Measurements from ENCODE around the gene CA10. TPM values are rescaled to one million over a fixed set of nuclear protein-coding genes. Genes with fewer than 3 reads are reported as not detected.

The CA10 gene
- total and polyA plus RNA-seq, 2 experiments from 2014 or later: 0.92 to 1.5 TPM

DNA sequence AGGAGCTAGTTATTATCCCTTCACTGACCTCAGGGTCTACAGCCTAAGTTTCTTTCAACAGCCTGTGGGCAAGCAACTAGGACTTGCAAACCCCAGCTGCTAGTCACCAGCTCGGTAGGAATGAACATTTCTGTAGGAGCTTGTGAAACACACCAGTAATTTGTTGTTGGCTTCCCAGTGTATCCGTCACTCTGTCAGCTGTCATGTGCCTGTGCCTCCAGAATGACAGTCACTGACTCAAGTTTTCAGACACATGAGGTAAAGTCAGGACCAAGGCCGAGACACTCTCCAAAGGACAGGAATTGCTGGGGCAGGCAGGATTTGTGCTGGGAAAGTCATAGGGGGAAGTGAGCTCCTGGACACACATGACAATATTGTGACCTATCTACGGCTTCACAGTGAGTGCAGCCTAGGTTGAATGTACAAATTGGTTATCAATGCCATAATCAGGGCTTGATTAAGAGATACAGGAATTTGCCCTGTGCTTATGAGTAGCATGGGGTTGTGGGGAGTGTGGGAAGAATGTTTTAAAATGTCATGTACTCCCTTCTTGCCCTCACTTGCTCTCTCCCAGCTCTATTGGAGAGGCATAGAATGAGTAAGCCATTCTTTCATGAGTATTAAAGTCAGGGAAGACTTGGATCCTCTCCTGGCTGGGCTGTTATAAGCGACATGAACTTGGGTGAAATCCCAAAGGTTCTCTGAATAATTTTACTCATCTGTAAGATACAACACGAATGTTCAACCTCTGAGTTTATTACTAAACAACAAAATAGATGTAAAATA is 506.8 kb downstream of the CA10 start (continued):
- TF ChIP-seq EZH2phosphoT487 (IDR thresholded peaks at IDR 0.05; ENCODE audit: unreplicated experiment): no peak
- no peak for TF ChIP-seq ZNF114 (CRISPR knock-in tag; IDR thresholded peaks at IDR 0.05)
- no peak for TF ChIP-seq EZH2 (IDR thresholded peaks at IDR 0.05; ENCODE audit: low read depth, unreplicated experiment)
- no peak for TF ChIP-seq ZNF331 (CRISPR knock-in tag; IDR thresholded peaks at IDR 0.05; ENCODE audit: low read depth)

- Histone ChIP-seq H3K79me2 (replicated peaks; ENCODE audit: insufficient read depth) (no peaks in the 10 kb centered on the region), H3K9me2 (ENCODE audit: insufficient read depth) (no peaks in the 10 kb centered on the region), H3F3A (replicated peaks; ENCODE audit: low read depth) (no peaks in the 10 kb centered on the region), H3K4me3 (no peak overlapping the region), H3K27ac (ENCODE audit: low read depth) (no peak overlapping the region), H2AFZ (no peak overlapping the region), H4K20me1 (replicated peaks; ENCODE audit: insufficient read depth) (no peaks in the 10 kb centered on the region), H3K4me1 (ENCODE audit: insufficient read depth) (no peaks in the 10 kb centered on the region), H3K4me2 (no peak overlapping the region), H3K27me3 (ENCODE audit: insufficient read depth) (no peaks in the 10 kb centered on the region), H3K36me3 (ENCODE audit: insufficient read depth) (no peaks in the 10 kb centered on the region)
- peaks cover 3% of the 10 kb centered on the region for H3K27me3 Mint-ChIP-seq (ENCODE audit: insufficient read depth, low read depth, poor library complexity)
- no peak for ATAC-seq
- no peaks in the 10 kb centered on the region for H3K36me3 Mint-ChIP-seq (ENCODE audit: low read depth)
- H3K27ac Mint-ChIP-seq: no peak overlapping the region
- H3K4me3 Mint-ChIP-seq: no peak overlapping the region
- H3K9me3 Mint-ChIP-seq: no peaks in the 10 kb centered on the region
- peaks cover 16% of the 10 kb centered on the region for H3K4me1 Mint-ChIP-seq
- no peak for DNase-seq (ENCODE audit: low spot score)
- TF ChIP-seq POLR2AphosphoS5 (IDR thresholded peaks at IDR 0.05; ENCODE audit: low read depth) (no peak), ETS1 (IDR thresholded peaks at IDR 0.05) (no peak), ZNF114 (CRISPR knock-in tag; IDR thresholded peaks at IDR 0.05) (no peak), REST (IDR thresholded peaks at IDR 0.05; ENCODE audit: unreplicated experiment) (no peak), ZNF331 (CRISPR knock-in tag; IDR thresholded peaks at IDR 0.05; ENCODE audit: low read depth) (no peak), NANOG (IDR thresholded peaks at IDR 0.05; ENCODE audit: borderline replicate concordance) (no peak), EZH2 (IDR thresholded peaks at IDR 0.05; ENCODE audit: low read depth, unreplicated experiment) (no peak), CTCF (conservative IDR thresholded peaks at IDR 0.05; ENCODE audit: low read depth in 2 of 2) (no peak), EZH2phosphoT487 (IDR thresholded peaks at IDR 0.05; ENCODE audit: unreplicated experiment) (no peak), JUNB (IDR thresholded peaks at IDR 0.05; ENCODE audit: unreplicated experiment) (no peak), STAT1 (IDR thresholded peaks at IDR 0.05; ENCODE audit: unreplicated experiment) (no peak), CREB1 (CRISPR knock-in tag; IDR thresholded peaks at IDR 0.05; ENCODE audit: low read depth) (no peak)
These were observed 507.7 kb downstream of the CA10 start for GRCh38 chr17:51650772-51651171.

All from GM23338 (cell line).